Stimulated activated CD8-positive, alpha-beta memory T cell treated with anti-CD3 and anti-CD28 coated beads, Interleukin-15, amount 100 ng/mL, for 4 hours (primary cell): Measurements from ENCODE around the gene MECP2.

Source experiments
- DNase-seq, 2 donors: peaks; one replicate each; pipeline ENCODE4 v3.0.0-alpha.2; 2020; ENCODE audit warnings: low read depth in 2 of 2

Gene MECP2

GRCh38 chrX:154115750-154116149 lies 18.2 kb upstream of the MECP2 start:
- no peak for DNase-seq

GRCh38 chrX:154115071-154115470 lies 17.6 kb upstream of the MECP2 start:
- DNase-seq: no peak

- no peak for DNase-seq
These were observed 17.1 kb upstream of the MECP2 start for GRCh38 chrX:154114652-154115051.

DNA sequence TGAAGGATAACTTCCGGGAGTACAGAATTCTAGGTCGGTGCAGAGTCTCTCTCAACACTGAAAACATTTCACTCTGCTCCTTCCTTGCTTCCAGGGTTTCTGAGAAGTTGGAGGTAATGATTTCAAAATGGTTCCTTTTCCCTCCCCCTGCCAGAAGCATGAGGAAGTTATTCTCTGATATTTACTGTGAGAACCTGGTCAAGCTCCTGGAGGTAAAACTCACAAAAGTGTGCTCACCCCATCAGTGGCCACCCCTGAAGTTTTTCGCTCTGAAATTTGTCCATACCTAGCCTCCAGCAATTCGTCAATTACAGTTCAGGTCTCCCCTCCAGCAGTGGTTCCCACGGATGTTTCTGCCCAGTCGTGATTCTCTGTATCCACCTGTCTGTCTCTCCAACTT lies 16.2 kb upstream of the MECP2 start:
- no peak for DNase-seq

DNA sequence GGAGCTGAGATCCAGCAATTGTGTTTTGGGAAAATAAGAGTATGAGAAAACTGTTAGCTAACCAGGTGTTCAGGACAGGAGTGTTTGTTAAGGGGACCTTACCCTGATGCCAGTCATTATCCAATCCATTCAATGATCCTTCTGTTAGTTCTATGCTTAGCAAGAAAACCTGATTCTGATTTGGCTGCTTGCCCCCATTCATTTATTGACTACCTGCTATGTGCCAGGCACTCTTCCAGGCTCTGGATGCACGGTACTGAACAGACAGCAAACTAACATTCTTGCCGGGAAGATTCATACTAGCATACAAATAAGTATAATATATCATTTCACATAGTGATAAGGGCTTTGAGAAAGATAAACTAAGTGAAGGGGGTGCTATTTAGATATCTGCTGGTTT lies 1.0 kb upstream of the MECP2 start:
- DNase-seq: no peak

DNA sequence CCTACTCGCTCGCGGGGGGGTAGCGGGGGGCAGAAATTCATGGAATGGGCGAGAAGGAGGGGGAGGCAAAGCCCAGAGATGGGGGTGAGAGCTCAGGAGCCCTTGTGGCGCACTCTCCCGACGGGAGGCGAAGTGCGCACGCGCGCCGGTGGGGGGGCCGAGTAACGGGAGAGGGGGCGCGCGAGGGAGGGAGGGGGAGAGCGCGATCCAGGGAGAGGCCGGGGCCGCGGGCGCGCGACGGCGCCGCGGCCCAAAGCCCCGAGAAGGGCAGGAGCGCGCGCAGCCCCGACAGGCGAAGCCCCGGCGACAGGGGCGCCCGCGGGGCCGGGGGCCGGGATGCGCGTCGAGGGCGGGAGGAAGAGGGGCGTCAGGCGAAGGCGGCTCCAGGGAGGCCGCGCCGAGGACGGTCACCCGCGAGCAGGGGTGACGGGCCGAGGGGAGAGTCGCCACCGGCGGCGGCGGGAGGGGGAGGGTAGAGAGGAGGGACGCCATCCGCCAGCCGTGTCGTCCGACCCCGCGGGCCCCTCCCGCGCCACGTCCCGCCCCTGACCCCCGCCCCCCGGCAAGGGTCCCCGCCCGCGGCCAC lies 421 bp downstream of the MECP2 start:
- DNase-seq: peak; percentile 27 to 48

GRCh38 chrX:154096140-154097002 lies 1.1 kb downstream of the MECP2 start:
- DNase-seq: no peak

DNA sequence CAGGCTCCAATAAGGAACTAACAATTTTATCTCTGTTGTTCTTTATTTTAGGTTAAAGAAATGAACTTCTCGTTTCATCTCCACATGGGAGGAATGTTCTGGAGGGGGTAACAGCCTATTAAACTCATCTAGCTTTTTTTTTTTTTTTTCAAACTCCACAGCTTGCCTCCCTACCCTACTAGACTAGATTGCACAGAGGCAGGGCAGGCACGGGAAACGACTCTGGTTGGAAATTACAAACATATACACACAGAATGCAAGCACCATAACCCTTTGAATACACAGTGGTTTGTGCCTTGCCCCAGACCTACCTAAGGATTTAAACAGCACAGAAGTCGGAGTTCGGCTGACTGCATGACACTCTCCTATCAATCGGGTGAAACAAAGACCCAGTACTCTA lies 2.7 kb downstream of the MECP2 start:
- no peak for DNase-seq

GRCh38 chrX:154093965-154094364 lies 3.6 kb downstream of the MECP2 start:
- DNase-seq: no peak

GRCh38 chrX:154092371-154092770 lies 5.1 kb downstream of the MECP2 start:
- no peak for DNase-seq

DNA sequence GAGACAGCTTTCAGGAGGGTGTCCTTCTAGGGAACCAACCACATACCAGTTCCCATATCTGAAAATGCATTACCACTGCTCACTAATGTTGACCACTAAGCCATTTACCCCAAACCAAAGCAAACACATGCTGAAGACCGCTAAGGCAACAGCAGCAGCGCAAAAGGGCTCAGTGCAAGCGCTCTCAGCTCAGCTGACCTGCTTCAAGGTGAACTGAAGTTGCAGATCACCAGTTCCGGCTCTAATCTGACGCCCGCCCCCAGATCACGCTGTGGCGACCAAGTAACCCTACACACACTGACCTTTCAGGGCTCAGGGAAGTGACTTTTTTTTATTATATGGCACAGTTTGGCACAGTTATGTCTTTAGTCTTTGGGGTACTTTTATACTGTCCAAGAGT lies 5.8 kb downstream of the MECP2 start:
- no peak for DNase-seq

DNA sequence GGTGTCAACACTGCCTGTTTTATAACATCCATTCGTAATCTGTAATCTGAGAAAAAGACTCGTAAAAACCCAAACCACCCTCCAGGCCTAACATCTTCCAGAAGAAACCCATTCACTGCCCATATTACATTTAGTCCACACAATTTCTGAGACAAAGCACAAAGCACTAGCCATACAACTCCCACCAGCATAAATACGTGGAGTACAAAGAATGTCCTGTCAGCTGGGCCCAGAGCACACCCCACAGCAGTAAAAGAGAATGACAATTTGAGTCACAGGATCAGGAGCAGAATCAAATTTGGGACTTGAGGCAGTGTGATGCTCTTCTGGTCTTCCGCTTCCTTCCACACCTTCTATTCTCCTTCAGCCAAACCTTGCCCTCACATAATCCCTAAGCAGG lies 6.8 kb downstream of the MECP2 start:
- no peak for DNase-seq

- DNase-seq: no peak
These were observed 12.8 kb downstream of the MECP2 start for GRCh38 chrX:154084449-154085300.

- DNase-seq: no peak
These were observed 14.4 kb downstream of the MECP2 start for GRCh38 chrX:154083126-154083517.

DNA sequence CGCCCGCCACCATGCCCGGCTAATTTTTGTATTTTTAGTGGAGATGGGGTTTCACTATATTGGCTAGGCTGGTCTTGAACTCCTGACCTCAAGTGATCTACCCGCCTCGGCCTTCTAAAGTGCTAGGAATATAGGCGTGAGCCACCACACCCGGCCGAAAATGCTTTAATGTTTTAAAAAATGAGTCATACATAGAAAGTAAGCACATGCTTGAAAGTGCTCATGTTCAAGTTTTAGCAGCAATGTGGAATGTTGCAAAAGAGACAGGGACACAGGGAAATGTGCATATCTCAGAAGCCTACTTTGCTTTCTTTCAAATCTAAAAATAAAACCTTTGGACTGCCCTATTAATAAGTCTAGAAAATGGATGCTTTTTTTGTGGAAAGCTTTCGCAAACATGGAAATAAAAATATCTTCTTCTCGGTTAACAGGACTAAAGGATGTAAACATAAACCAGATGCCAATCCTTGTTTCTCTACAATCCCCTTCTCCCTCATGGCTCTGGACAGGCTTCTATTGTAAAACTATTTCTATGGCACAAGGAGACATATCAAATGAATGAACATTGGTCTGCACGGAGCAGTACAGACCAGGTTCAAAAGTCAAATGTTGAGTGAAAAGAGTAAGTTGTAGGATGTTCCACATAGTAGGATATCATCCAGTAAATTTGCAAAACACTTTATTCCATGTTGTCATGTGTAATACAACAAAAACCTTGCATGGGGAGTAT lies 15.0 kb downstream of the MECP2 start:
- DNase-seq: no peak

GRCh38 chrX:154077101-154077500 lies 20.4 kb downstream of the MECP2 start:
- DNase-seq: no peak

- no peak for DNase-seq
These were observed 23.3 kb downstream of the MECP2 start for GRCh38 chrX:154074199-154074598.

- no peak for DNase-seq
These were observed 25.3 kb downstream of the MECP2 start for GRCh38 chrX:154072192-154072591.

DNA sequence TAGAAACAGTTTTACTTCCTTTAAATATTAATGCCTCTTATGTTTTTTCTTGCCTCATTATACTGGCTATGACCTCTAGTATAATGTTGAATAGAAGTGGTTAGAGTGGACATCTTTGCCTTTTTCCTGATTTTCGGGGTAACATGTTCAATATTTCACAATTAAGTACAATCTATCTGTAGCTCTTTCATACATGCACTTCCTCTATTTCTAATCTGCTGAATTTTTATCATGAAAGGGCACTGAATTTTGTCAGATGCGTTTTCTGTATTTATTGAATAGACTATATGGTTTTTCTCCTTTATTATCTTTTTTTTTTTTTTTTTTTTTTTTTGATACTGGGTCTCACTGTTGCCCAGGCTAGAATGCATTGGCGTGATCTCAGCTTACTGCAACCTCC lies 29.0 kb downstream of the MECP2 start:
- DNase-seq: no peak

GRCh38 chrX:154064637-154065435 lies 32.7 kb downstream of the MECP2 start:
- no peak for DNase-seq

DNA sequence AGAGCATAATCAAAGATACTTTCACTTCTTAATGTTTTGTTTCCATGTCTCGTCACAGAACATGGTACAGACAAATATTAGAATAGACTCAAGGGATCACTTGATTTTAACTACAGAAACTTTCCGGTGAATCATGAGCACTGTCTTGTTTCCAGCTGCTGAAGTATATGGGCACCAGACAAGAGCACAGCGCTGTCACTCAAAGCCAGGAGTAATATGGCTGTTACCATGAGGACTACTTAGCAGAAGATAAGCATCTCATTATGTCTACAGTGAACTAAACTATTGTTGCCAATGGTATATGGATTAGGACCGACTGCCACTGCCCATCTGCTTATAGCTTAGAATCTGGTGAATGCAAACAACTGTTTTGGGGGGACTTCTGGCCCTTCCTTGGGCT lies 34.3 kb downstream of the MECP2 start:
- DNase-seq: no peak
